Measurements from ENCODE around the gene PSME3IP1.

DNA sequence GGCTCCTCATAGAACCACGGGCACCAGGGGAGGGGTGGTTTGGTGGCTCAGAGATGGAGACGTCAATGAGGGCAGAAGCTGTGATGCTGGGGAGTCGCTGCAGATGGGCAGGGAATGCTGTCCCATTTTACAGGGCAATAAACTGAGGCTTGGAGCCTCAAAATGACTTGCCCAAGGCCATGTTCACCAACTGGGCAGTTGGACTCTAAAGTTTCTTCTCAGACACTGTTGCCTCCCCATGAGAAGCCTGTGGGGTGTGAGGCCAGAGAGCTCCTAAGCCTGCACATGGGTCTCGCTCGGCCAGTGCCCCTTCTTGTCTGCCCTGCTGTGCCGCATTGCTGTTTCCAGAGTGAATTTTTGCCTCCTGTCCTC is 54.9 kb downstream of the PSME3IP1 start:
- TF ChIP-seq, protein P1, sequence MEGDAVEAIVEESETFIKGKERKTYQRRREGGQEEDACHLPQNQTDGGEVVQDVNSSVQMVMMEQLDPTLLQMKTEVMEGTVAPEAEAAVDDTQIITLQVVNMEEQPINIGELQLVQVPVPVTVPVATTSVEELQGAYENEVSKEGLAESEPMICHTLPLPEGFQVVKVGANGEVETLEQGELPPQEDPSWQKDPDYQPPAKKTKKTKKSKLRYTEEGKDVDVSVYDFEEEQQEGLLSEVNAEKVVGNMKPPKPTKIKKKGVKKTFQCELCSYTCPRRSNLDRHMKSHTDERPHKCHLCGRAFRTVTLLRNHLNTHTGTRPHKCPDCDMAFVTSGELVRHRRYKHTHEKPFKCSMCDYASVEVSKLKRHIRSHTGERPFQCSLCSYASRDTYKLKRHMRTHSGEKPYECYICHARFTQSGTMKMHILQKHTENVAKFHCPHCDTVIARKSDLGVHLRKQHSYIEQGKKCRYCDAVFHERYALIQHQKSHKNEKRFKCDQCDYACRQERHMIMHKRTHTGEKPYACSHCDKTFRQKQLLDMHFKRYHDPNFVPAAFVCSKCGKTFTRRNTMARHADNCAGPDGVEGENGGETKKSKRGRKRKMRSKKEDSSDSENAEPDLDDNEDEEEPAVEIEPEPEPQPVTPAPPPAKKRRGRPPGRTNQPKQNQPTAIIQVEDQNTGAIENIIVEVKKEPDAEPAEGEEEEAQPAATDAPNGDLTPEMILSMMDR (conservative IDR thresholded peaks at IDR 0.05 in 1 of 2, IDR thresholded peaks at IDR 0.05 in 1 of 2; ENCODE audit: extremely low read depth in 1 of 2, insufficient read depth in 1 of 2, low read depth in 1 of 2, low read length in 2 of 2) = no peak
- TF ChIP-seq EZH2 (IDR thresholded peaks at IDR 0.05; ENCODE audit: borderline replicate concordance, low read length) = no peak
